Breast epithelium (tissue), 4 donors: ENCODE measurements around the gene TRIM32. TPM values are rescaled to one million over a fixed set of nuclear protein-coding genes. Genes with fewer than 3 reads are reported as not detected.
"Not testable (repeated sequence)": the region's sequence is repeated elsewhere in the genome, so short reads cannot be mapped to it uniquely, and the experiment has no call there.

Experiments
- DNase-seq, 2 donors: peaks; one replicate each; pipeline ENCODE4 v3.0.0-alpha.2; 2019; ENCODE audit warnings: low spot score in 2 of 2
- H3K27ac ChIP-seq, 2 donors: fragments of 200-600 bp; sonication (generic) in 1 of 2; one replicate each; pipeline ENCODE4 v1.5.1; 2016 to 2019; ENCODE audit warnings: mild to moderate bottlenecking in 1 of 2
- H3K27me3 ChIP-seq, 2 donors: fragments of 200-600 bp; sonication (generic) in 1 of 2; one replicate each; pipeline versions ENCODE4 v1.5.1 to v1.6.0; 2017 to 2019; ENCODE audit warnings: control low read depth in 1 of 2, mild to moderate bottlenecking in 1 of 2
- H3K36me3 ChIP-seq: fragments of 200-600 bp; one replicate; pipeline ENCODE4 v1.5.1; 2019
- H3K4me1 ChIP-seq, 2 donors: fragments of 200-600 bp; sonication (generic); one replicate each; pipeline ENCODE4 v1.5.1; 2016 to 2019; ENCODE audit warnings: control low read depth in 1 of 2
- H3K4me3 ChIP-seq, 3 donors: fragments of 200-600 bp; sonication (generic); 1 replicate in 2 of 3; 2 replicates in 1 of 3; pipeline ENCODE4 v1.5.1; 2016 to 2019; ENCODE audit warnings: mild to moderate bottlenecking in 3 of 3, moderate library complexity in 2 of 3
- H3K9me3 ChIP-seq, 2 donors: fragments of 200-600 bp; sonication (generic) in 1 of 2; one replicate each; pipeline ENCODE4 v1.5.1; 2016 to 2019; ENCODE audit warnings: control low read depth in 1 of 2
- POLR2A ChIP-seq: fragments of 450-650 bp; IDR thresholded peaks from one replicate; pipeline ENCODE4 v1.6.1; 2016; ENCODE audit warnings: antibody characterized with exemption, mild to moderate bottlenecking, moderate library complexity
- POLR2AphosphoS5 ChIP-seq, 3 donors: sonication (generic); formaldehyde crosslinking; IDR thresholded peaks; one replicate each; pipeline ENCODE4 v1.6.1; 2017; ENCODE audit warnings: antibody characterized with exemption in 3 of 3
- intact Hi-C: fragments of 100-400 bp; cut with DNase I; formaldehyde crosslinking; loops from one replicate; pipeline ENCODE4 v1.15.1; 2023; ENCODE audit warnings: low total_unique reads
- total RNA-seq, 3 donors: library from RNA; depleted of rRNA; stranded (reverse); fragments of >200 nt; gene quantifications; one replicate each; pipeline ENCODE4 v1.1.0, GENCODE V29; 2016
- TF ChIP-seq, protein P1 (sequence below), 3 donors: fragments of 450-650 bp; IDR thresholded peaks; one replicate each; pipeline ENCODE4 v1.5.1; 2016 to 2017; ENCODE audit warnings: antibody characterized with exemption in 3 of 3, mild to moderate bottlenecking in 3 of 3, moderate library complexity in 3 of 3

TRIM32 gene
- total RNA-seq, 3 donors from 2014 or later: 18.7 to 20.2 (median 19.0) TPM

- TF ChIP-seq POLR2A: no peak
- TF ChIP-seq POLR2AphosphoS5 (IDR thresholded peaks at IDR 0.05): no peak
- peak overlapping the region in 1 of 3 donors; percentile 78 for H3K4me3 ChIP-seq
These were observed 1.8 kb downstream of the TRIM32 start for GRCh38 chr9:116688806-116689485.

GRCh38 chr9:116689486-116690032 lies 2.5 kb downstream of the TRIM32 start:
- intact Hi-C loops: no loop called here
- Histone ChIP-seq H3K27me3 (no peaks in the 10 kb centered on the region), H3K4me3 (no peak overlapping the region), H3K27ac (no peak overlapping the region), H3K36me3 (no peaks in the 10 kb centered on the region), H3K4me1 (peaks cover 0 to 6% of the 10 kb centered on the region in 2 donors), H3K9me3 (no peaks in the 10 kb centered on the region)
- TF ChIP-seq POLR2A (no peak), POLR2AphosphoS5 (IDR thresholded peaks at IDR 0.05) (no peak)
- TF ChIP-seq, protein P1, sequence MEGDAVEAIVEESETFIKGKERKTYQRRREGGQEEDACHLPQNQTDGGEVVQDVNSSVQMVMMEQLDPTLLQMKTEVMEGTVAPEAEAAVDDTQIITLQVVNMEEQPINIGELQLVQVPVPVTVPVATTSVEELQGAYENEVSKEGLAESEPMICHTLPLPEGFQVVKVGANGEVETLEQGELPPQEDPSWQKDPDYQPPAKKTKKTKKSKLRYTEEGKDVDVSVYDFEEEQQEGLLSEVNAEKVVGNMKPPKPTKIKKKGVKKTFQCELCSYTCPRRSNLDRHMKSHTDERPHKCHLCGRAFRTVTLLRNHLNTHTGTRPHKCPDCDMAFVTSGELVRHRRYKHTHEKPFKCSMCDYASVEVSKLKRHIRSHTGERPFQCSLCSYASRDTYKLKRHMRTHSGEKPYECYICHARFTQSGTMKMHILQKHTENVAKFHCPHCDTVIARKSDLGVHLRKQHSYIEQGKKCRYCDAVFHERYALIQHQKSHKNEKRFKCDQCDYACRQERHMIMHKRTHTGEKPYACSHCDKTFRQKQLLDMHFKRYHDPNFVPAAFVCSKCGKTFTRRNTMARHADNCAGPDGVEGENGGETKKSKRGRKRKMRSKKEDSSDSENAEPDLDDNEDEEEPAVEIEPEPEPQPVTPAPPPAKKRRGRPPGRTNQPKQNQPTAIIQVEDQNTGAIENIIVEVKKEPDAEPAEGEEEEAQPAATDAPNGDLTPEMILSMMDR (IDR thresholded peaks at IDR 0.05): no peak
- no peak for DNase-seq

More at GRCh38 chr9:116688806-116689485, 1.8 kb downstream of the TRIM32 start:
- H3K36me3 ChIP-seq: no peaks in the 10 kb centered on the region
- DNase-seq: no peak
- H3K9me3 ChIP-seq: no peaks in the 10 kb centered on the region
- H3K4me1 ChIP-seq: peaks cover 0 to 6% of the 10 kb centered on the region in 2 donors
- no peak overlapping the region for H3K27ac ChIP-seq
- H3K27me3 ChIP-seq: no peaks in the 10 kb centered on the region
- intact Hi-C loops: no loop called here

GRCh38 chr9:116690805-116691204 lies 3.7 kb downstream of the TRIM32 start:
- H3K27me3 ChIP-seq, H3K4me3 ChIP-seq, H3K27ac ChIP-seq, DNase-seq, intact Hi-C loops, H3K4me1 ChIP-seq, H3K9me3 ChIP-seq, H3K36me3 ChIP-seq: not testable (repeated sequence)

- intact Hi-C loops: no loop called here
- H3K4me3 ChIP-seq: no peak overlapping the region
- DNase-seq: no peak
- H3K4me1 ChIP-seq: peaks cover 0 to 6% of the 10 kb centered on the region in 2 donors
- TF ChIP-seq, protein P1 (IDR thresholded peaks at IDR 0.05): no peak
- TF ChIP-seq POLR2A: no peak
- no peak for TF ChIP-seq POLR2AphosphoS5 (IDR thresholded peaks at IDR 0.05)
- H3K36me3 ChIP-seq: no peaks in the 10 kb centered on the region
- H3K27me3 ChIP-seq: no peaks in the 10 kb centered on the region
- no peaks in the 10 kb centered on the region for H3K9me3 ChIP-seq
- H3K27ac ChIP-seq: no peak overlapping the region
These were observed 4.5 kb downstream of the TRIM32 start for GRCh38 chr9:116691607-116692006.

- H3K27me3 ChIP-seq: no peaks in the 10 kb centered on the region
- no peak overlapping the region for H3K27ac ChIP-seq
- intact Hi-C loops: no loop called here
- H3K36me3 ChIP-seq: no peaks in the 10 kb centered on the region
- DNase-seq: no peak
- H3K4me1 ChIP-seq: peaks cover 0 to 6% of the 10 kb centered on the region in 2 donors
- H3K4me3 ChIP-seq: no peak overlapping the region
- TF ChIP-seq POLR2AphosphoS5 (IDR thresholded peaks at IDR 0.05) (no peak), POLR2A (no peak)
- TF ChIP-seq, protein P1 (IDR thresholded peaks at IDR 0.05): no peak
- H3K9me3 ChIP-seq: no peaks in the 10 kb centered on the region
These were observed 5.5 kb downstream of the TRIM32 start for GRCh38 chr9:116692616-116693015.

DNA sequence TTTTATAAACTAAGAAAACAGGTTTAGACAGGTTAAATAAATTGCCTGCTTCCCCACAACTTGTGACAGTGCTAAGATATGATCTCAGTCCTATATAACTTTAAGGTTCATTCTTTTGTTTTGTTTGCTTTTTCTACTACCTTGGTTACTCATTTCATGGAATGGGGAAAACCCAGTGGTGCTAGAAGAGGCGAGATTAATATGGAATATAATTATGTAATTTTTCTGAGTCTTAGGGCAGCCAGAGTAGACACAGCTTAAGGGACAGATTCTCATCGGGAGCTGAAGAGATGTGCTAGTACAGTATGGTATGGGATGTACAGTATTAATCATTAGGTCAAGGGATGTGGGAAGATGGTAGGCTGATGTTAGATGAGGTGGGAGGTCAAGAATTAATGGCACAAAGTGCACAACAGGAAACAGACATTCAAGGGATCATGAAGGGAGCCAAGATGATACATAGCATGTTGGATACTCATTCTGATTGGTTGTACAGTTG lies 6.2 kb downstream of the TRIM32 start:
- H3K27ac ChIP-seq: no peak overlapping the region
- H3K4me1 ChIP-seq: peaks cover 0 to 1% of the 10 kb centered on the region in 2 donors
- intact Hi-C loops: no loop called here
- no peak for TF ChIP-seq POLR2A
- TF ChIP-seq, protein P1 (IDR thresholded peaks at IDR 0.05): no peak
- no peak for DNase-seq
- H3K9me3 ChIP-seq: no peaks in the 10 kb centered on the region
- no peak overlapping the region for H3K4me3 ChIP-seq
- H3K27me3 ChIP-seq: no peaks in the 10 kb centered on the region
- peaks cover 2% of the 10 kb centered on the region for H3K36me3 ChIP-seq
